HG02852 (cell line): ENCODE data around the gene FGFR2.

Experiments
- ATAC-seq: cut with Tn5 transposase; IDR thresholded peaks from one replicate; pipeline ENCODE4 v1.9.1; 2021; ENCODE audit warnings: mild to moderate bottlenecking, moderate library complexity; ENCODE audit not compliant: unreplicated experiment

The FGFR2 gene

DNA sequence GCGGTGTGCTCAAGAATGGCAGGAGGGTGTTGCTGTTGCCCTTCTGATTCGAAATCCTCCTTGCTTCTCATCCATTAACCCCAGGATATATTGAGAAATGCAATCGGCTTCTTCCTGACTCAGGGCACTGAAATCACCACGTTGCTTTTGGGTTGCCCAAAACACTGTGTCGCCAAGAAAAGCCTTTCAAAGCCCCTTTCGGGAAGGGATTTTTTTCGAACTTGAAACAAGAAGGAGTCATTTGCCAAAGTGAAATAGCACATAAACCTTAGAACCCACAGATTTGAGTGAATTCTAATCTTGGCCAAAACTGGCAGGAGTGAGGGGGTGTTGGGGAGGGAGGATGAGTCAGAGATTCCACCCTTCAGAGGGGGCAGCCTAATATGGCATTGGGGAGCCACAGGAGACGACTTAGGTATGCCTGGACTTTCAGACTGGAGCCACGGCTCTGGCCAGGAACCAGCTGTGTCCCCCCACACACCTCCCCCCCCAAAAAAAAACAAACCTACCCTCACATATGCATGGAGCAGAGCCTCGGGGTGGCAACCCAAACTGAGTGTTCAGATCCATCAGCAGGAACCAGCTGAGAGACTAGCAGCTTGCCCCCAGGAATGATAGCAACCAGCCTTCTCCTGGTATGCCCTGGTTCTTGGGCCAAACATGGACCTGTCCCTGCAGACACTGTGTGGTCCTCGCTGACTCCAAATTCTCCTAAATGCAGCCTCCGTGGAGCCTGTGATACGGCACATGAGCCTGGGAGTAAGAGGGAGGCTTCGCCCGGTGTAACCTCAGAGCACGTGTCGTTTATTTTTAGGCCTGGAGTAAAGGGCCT, 138.4 kb downstream of the FGFR2 start:
- ATAC-seq = no peak

DNA sequence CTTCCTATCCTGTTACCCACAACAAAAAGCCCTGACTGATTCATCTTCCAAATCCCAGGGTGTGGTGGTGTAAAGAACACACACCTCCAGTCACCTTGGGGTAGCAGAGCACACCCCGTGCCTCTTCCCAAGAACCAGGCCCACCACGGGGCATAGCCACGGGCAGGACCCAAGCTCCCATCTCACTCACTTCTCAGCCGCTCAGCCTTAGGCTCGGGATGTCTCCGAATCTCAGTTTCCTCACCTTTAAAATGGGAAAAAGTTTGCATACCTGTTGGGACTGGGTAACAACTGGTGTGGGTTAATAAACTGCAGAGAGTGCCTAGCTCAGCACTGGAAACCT, 139.0 kb downstream of the FGFR2 start:
- no peak for ATAC-seq

DNA sequence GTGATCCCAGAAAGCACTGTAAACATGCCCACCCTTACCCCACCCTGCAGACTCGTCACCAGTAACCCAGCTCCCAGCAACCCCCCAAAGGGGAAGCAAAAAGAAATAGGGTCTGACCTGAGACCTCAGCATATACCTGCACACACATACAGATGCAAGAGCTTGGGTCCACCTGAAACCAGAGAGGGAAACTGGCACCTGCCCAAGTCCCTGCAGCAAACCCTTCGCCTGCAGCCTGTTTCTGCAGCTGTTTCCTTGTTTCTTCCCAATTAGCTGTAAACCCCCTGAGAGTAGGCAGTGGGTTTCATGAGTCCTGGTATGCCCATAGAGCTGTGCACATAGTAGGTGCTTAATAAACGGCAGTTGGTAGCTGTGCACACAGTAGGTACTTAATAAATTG, 140.5 kb downstream of the FGFR2 start:
- no peak for ATAC-seq

DNA sequence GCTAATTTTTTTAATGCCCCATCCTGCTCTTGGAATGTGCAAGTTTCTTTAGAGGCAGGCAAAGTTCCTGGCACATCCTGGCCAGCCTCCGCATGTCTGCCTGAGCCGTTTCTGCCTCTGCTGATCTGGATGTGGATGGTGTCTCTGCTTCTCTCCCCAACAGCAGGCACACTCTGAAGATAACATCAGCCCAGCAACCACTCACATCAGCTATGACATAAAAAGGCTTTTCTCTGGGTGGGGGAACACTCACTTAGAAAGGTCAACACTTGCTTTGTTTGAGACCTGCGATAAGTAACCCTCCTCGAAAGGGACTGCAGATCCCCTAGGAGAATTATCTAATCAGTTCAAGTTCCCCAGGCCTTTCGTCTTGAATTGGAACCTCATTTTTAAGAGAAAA, 142.9 kb downstream of the FGFR2 start:
- no peak for ATAC-seq

DNA sequence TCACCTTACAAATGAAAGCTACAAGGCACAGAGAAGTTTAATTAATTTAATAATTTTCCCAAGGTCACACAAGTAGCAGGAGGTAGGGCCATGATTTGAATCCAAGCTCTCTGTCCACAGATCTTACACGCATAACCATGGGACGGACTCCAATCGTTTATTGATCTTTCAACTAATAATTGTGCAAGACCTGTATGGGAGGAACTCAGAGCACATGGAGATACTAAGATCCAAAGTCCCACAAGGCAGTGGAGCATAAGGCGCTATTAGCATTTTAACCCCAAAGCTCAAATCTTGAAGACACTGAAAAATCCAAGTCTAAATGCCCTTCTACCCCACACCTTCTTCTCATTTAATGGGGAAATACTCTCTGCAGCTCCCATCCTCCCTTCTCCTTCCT, 143.5 kb downstream of the FGFR2 start:
- ATAC-seq = no peak

DNA sequence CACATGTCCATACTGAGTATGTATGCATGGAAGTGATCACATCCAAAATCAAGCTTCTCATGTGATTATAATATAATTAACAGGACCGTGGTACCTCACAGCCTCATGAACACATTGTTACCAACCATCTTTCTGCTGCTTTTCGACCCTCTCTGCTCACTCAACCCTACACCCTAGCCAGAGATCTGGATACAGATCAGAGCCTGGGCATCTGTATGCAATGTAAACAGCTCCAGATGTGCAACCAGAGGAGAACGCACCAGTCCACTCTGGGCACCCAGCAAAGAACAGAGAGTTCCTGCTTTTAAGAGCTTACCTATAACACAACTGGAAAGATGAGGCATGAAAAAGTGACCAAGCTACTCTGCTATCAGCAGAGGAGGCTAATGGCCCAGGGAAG, 145.1 kb downstream of the FGFR2 start:
- ATAC-seq = no peak

DNA sequence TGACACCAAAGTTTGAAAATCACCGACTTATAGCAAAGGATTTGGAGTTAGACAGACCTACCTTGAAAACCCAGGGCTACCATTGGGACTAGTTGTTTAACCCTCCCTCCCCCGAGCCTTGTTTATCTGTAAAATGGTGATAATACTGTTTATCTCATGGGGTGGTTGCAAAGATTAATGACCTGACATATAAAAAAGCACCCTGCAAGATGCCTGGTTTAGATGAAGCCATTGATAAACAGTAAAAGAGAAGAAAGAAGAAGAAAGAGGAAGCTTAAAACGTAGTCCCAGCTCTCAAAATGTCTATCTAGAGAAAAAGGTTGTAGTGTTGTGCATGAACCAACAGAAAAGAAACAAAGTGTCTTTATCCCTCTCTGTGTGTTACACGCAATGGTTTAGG, 145.7 kb downstream of the FGFR2 start:
- no peak for ATAC-seq

DNA sequence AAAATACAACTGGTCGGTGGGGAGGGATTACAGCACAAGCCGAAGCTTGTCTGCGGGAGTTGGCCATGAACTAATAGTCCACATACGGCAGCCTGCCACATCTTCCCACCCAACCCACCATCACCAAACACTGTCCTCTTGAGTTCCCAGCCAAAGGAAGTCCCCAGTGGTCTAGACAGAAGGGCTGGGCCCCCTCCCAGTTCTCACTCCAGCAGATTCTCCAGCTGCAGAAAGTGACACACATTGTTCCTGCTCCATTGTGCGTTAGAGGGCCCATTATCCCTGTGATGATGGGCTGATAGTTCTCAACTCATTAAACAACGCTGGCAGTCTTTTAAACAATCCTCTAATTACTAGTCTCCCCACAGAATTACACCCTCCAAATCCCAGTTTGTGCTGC, 148.0 kb downstream of the FGFR2 start:
- ATAC-seq = no peak

DNA sequence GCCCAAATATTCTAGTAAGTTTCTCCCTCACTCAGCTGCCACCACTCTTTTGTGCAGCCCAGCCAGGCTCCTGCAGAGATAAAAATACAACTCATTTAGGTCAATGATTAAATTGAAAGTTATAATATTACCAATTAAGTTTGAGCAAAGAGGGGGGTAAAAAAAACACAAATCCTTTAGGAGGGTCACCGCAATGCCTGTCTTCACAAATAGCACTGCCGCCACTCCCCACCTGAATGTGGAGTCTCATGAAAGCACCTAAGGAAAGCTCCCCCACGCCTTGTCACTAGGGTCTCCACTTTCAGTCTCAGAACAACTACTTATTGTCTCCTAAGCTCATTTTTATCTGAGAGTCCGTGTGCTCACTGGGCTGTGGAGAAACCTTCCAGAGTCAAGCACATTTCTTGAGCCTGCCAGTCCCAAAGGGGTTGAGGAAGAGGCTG, 148.7 kb downstream of the FGFR2 start:
- peak; percentile 10 for ATAC-seq

DNA sequence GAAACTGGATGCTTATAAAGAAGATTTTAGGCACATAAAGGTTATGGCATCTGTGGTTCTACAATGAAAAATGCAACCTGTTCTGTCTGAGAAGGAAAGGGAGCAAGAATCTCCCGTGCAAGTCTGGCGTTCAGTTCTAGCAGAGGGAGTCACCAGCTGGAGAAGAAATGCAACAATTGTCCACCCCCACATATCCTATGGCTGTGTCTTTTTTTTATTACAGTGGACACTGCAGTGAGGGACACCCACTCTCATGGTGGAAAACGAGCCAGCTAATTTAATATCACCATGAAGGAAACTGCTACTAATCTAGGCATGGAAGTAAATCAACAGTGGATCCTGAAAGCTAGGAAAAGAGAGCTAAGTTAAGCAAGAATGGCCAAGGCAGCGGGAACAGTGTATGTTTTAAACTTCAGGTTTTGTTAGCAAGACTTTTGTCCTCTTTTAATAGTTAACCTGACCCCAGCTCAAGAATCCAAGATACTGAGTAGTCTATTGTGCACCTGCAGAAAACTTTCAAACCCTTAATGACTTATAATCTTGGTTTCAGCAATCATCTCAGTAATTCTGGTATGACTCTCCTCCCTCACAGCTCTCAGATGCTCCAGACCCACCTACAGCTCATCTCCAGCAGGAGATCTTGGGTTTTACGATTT, 149.3 kb downstream of the FGFR2 start:
- ATAC-seq = peak; percentile 98

DNA sequence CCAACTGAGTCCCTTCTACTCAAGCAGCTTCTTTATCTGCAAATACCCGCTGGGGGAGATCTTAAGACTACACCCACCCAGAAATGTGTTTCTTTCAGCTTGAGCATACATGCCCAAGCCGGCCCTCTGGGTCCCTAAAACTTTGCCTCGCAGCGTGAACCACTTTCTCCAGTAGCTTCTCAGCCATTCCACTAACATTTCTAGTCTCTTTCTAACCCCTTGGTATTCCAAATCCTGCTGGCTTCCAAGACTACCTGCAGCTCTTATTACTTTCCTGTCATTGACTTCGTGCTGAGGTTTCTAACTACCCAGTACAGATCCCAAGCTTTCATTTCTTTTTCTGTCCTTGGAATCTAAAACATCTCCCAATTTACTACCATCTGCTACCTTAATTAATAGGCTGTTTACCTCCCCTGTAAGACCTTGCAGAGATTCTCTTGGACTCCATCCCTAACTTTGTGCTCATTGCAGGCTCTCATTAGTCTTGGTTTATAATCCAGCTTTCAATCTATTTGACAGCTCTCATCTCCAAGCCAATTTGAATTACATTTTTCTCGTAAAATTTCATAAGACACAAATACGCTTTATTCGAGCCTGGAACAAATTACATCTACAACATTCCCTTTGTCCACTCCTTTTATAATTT, 153.6 kb downstream of the FGFR2 start:
- no peak for ATAC-seq

DNA sequence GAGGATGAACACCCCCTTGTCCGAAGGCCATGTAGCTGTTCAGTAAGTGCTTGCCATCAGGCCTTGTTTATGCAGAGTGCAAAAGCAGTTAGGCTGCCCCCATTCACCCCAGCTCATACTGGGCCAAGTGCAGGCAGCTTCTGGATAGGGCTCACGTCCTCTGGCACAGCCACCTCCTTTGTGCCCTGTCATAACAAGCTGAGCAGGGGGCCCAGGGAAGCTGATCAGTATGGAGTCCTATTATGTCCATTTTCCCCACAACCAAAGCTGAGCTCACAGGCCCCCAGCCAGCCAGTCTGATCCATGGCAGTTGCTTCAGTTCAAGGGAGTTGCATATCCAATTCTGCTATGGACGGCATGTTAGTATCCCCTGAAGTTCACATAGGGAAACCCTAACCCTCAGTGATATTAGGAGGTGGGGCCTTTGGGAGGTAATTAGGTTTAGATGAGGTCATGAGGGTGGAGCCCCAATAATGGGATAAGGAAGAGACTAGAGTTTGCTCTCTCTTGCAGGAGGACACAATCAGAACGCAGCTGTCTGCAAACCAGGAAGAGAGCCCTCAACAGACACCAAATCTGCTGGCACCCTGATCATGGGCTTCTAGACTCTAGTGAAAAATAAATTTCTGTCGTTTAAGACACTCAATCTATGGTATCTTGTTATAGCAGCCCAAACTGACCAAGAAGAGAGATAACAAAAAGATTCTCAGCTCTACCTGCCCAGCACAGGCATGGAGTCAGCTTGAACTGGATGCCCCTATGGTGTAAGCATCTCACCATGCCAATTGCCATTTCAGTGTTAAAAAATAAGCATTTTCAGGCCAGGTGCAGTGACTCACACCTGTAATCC, 155.9 kb downstream of the FGFR2 start:
- no peak for ATAC-seq

DNA sequence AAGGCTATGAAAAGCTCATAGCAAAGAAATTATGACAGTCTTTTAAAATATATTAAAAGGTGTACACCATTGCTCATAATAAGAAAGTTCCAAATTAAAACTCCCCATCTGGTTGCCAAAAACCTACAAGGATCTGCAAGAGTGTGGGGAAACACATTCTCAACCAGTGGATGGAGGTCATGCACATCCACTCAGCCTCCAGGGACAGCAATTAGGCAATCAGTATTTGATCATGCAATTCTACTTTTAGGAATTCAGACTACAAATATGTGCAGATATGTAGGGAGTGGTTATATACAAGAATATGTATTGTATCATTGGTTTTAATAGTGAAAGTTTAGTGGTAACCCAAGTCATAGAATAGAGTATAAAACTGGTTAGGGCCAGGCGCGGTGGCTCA, 157.8 kb downstream of the FGFR2 start:
- ATAC-seq = no peak

DNA sequence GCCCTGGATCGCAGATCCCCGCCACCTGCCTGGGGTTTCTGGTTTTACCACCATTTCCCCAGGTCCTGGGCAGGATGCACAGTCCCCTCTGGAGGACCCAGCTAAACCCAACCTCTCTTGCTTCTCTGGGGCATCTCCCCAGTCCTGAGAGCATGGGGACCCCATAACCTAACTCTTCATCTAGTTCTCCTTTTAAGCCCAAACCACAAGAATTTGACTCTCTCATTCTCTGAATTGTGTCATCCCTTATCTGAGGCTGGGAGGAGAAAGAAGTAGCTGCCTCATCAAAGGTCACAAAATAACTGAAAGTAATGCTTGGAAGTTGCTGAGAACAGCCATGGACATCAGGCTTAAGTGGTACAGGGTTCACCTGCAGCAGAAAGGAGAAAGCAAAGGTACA, 159.9 kb downstream of the FGFR2 start:
- no peak for ATAC-seq

DNA sequence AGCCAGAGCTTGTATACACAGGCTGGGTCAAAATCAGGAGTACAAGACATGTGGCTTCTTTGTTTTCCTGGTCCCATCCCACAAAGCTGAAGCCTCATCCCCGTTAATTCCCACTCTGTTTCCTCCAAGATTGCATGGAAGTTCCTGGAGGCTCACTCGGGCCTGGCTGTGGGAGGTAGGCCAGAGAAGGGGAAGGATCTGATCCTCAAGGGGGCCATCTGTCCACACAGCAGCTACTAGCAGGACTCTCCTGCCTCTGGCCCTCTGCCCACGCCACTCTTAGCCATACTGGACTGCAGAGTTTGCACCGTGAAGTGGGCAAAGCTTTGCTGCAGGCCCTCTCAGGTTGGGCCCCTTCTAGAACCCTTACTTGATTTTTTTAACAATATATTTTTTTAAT, 160.6 kb downstream of the FGFR2 start:
- no peak for ATAC-seq

DNA sequence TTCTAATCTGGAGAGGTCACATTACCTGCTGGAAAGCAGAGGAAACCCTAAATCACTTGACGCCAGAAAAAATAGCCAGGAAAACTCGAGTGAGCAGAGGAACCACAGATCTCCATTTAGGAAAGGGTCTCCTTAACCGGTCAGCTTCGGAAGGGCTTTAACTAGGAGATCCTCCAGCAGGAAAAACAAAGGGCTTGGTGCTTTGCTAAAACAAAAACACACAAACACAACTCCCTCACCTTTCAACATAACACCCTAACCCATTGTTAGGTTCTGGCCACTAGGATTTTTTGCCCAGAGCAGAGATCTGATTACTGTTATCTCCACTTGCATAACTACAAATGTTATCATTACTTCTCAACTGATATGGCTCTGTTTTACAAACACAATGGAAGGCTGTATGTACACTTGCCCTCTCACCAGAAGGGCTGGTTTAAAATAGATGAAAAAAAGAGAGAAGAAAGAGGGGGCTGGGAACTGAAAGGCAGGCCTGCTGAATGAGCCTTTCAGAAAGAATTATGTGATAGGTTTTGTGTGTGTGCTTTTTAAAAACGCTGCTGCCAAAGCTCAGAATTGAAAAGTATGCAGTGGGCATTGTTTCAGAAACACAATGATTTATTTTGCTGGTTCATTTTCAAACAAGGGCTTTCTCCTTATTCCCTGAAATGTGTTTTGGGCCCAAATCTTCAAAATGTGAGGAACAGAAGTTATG, 161.5 kb downstream of the FGFR2 start:
- ATAC-seq = no peak

DNA sequence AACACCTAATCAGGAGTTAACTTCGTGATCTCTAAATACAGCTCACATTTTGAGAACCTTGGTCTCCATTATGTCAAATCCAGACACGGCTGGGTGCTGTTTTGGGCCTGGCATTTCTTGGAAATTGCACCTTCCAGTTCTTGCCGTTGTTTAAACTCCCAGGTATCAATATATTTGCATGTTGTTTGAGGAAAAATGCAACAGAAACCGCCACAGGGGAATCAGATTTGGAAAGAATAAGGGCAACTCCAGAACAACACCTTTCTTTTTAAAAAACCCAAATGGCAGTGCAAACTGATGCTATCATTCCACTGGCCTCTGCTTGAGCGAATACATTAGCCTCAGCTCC, 162.0 kb downstream of the FGFR2 start:
- no peak for ATAC-seq

DNA sequence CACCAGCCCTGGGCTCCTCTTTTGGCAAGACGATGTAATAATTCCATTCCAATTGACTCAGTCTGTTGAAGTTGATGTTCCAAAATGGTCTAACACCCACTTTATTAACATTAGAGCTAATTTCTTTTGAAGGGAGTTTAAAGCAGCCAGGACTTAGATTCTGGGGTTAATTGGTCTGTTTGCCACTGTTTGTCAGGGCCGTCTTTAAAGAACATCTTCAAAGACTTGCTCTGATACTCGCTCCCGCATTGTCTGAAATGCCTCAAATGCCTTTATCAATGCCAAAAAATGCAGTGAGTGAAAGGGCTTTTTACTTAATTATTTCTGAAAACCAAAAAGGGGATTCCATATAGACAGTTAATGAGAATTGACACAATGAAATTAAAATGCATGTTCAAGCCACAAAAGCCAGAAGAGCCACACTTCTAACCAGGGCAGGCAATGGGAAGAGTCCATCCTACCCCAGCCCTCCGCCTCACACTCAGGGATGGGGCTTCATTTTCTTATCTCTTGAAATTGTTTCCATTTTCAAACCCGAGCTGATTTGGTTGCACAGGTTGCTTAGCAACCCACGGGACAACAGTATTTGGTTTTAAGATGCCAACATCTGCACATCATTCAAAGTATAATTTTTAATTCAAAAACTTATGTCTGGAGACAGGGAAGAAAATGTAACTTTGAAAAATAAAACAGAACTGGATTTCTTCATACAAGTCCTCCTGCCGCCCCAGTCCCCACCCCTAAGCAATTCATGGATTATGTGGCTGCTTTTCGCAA, 163.0 kb downstream of the FGFR2 start:
- no peak for ATAC-seq

DNA sequence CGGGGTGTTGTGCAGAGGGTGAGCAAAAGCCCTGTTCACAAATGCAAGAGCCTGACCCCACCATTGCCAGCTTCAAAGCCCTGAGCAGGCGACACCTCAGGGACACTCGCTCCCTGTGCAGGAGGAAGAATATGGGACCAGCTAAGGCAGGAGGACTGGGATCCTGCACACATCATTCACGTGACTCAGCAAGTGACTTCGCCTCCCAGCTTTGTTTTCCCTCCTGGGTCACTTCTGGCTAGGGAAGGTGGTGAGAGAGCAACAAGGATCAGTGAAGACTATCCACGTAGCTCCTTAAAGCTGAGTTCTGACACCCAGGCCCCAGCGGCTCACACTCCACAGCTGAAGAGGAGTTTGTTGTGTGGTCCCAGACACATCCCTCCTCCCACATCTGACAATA, 164.3 kb downstream of the FGFR2 start:
- no peak for ATAC-seq

DNA sequence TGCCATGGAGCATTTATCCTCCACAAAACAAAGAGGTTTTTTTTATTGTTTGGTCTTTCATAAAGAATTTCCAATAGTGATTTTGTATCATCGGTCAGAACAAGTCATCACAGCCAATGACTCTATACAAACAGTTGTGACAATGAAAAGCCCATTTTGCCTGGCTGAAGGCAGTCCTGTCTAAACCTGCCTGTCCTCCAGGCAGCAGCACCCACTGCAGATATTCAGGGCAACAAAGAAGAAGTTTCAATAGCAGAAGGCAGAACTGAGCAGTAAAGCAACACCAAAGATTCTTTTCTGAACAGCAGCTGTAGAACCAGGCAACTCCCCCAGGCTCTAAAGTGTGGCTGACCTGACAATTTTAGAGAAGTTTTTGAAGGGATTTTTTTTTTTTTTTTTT, 169.4 kb downstream of the FGFR2 start:
- ATAC-seq = no peak
